HG03060 (cell line): ENCODE measurements around the gene YTHDF2.
"Not testable (repeated sequence)": the region's sequence is repeated elsewhere in the genome, so short reads cannot be mapped to it uniquely, and the experiment has no call there.

Source experiments
- ATAC-seq: cut with Tn5 transposase; IDR thresholded peaks from one replicate; pipeline ENCODE4 v1.9.1; 2021; ENCODE audit warnings: low read depth, moderate number of reproducible peaks; ENCODE audit not compliant: unreplicated experiment

The YTHDF2 gene

DNA sequence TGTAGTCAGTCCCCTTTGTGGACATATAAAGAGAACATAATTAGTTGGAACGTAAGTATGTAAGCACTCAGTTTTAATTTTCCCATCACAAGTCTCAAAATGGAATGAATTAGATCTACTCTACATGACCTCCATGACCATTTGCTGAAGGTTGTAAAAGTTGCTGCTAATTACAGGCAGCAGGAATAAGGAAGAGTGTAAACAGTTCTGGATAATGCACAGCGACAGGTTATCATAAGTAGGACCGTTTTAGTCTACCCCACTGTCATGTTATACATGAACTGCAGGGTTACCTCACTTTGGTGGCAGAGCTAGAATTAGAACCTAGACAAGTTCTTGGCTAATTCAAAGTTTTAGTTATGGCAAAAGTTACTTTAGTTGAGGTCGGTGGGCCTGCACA lies 21.7 kb downstream of the YTHDF2 start:
- no peak for ATAC-seq

- no peak for ATAC-seq
These were observed 22.5 kb downstream of the YTHDF2 start for GRCh38 chr1:28759257-28759656.

GRCh38 chr1:28761189-28761588 lies 24.4 kb downstream of the YTHDF2 start:
- ATAC-seq, result no peak

GRCh38 chr1:28766532-28767183 lies 29.9 kb downstream of the YTHDF2 start:
- no peak for ATAC-seq

GRCh38 chr1:28770601-28771165 lies 33.9 kb downstream of the YTHDF2 start:
- ATAC-seq, result no peak

GRCh38 chr1:28771921-28772320 lies 35.2 kb downstream of the YTHDF2 start:
- ATAC-seq, result not testable (repeated sequence)

- ATAC-seq, result no peak
These were observed 36.4 kb downstream of the YTHDF2 start for GRCh38 chr1:28773105-28773504.

GRCh38 chr1:28775121-28775942 lies 38.6 kb downstream of the YTHDF2 start:
- ATAC-seq, result no peak

- ATAC-seq, result no peak
These were observed 39.6 kb downstream of the YTHDF2 start for GRCh38 chr1:28776341-28776740.

DNA sequence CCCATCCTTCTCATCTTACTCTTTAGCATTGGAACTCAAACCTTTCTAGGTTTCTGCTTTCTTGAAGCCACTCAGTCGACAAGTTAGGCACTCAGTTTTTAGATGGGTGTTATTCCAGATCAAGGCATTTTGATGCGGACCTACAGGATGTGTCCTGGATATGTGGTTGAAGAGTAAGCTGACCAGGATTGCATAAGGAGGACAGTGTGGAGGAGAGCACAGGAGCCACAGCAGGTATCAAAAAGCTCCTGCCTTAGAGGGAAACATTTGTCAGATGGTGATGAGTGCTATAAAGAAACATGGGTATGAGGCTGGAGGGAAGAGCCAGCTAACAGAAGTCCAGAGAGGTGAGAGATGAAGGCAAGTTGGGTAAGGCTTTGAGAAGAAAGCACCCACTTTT lies 41.3 kb downstream of the YTHDF2 start:
- no peak for ATAC-seq

DNA sequence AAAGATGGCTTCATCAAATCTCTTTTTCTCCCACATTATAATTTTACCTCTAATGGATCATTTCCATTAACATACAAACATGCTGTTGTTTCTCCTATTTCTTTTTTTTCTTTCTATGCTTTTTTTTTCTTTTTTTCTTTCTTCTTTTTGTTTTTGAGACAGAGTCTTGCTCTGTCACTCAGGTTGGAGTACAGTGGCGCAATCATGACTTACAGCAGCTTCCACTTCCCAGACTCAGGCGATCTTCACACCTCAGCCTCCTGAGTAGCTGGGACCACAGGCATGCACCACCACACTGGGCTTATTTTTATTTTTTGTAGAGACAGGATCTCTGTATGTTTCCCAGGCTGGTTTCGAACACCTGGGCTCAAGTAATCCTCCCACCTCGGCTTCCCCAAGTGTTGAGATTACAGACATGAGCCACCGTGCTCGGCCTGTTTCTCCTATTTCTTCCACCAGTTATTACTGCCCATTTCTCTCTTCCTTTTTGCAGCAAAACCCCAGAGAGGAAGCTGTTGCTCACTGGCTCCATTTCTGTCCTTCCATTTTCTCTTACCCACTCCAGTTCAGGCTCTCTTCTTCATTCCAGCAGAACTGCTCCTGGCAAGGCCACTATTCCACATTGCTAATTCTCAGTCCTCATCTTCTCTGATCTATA lies 43.1 kb downstream of the YTHDF2 start:
- no peak for ATAC-seq

- no peak for ATAC-seq
These were observed 44.6 kb downstream of the YTHDF2 start for GRCh38 chr1:28781305-28781704.

DNA sequence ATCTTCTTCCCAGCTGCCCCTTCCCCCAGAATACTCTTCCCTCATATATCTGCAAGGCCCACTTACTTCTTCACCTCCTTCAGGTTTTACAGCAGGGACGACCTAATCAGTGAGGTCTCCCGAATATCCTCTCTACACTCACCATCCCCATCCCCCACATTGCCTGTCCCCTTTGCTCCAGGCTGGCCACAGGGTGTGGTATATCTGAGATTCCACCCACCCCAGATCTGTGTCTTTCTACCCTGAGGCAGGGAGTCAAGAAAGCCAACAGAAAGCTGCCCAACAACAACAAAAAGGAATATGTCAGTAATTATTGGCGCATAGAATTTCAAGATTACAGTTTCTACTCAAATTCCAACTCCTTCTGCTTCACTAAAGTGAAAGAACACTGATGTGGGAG lies 45.3 kb downstream of the YTHDF2 start:
- ATAC-seq, result no peak

DNA sequence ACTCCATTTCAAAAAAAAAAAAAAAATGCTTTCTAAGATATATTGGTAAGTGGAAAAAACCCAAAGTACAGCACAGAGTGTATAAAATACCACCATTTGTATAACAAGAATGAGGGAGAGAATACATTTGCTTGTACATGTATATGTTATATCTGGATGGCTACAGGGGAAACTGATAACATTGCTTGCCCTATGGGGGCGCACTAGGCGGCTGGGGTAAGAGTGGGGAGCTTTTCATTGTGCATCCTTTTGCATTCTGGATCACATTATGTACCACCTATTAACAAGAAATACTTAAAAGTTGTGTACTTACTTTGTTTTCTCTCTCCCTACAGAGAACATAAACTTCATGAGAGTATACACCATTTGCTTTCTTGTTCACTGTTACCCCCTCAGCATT lies 46.6 kb downstream of the YTHDF2 start:
- no peak for ATAC-seq

DNA sequence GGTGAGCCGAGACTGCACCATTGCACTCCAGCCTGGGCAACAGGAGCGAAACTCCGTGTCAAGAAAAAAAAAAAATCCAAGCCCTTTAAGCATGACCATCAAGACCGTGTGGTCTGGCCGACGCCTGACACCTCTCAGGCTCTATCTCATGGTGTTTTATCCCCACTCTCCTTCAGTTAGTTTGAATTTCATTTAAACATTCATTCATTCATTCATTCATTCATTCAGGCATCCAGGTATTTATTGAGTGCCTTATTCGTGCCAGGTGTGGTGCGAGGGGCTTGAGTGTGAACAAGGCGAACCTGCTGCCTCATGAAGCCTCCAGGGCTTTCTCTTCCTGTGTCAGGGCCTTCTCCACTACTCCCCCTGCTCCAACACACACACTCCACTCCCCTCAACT lies 52.7 kb downstream of the YTHDF2 start:
- no peak for ATAC-seq

GRCh38 chr1:28789816-28790215 lies 53.1 kb downstream of the YTHDF2 start:
- ATAC-seq, result no peak

- ATAC-seq, result no peak
These were observed 53.8 kb downstream of the YTHDF2 start for GRCh38 chr1:28790377-28791035.

DNA sequence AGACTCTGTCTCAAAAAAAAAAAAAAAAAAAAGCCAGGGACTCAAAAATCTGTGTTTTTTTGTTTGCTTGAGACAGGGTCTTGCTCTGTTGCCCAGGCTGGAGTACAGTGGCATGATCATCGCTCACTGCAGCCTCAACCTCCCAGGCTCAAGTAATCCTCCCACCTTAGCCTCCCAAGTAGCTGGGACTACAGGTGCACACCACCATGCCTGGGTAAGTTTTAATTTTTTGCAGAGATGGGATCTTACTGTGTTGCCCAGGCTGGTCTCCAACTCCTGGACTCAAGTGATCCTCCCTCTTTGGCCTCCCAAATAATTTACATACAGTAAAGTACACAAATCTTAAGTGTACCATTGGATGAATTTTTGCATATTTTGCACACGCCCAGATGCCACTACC lies 55.2 kb downstream of the YTHDF2 start:
- ATAC-seq, result not testable (repeated sequence)

- ATAC-seq, result no peak
These were observed 55.9 kb downstream of the YTHDF2 start for GRCh38 chr1:28792644-28793121.

GRCh38 chr1:28794582-28794981 lies 57.8 kb downstream of the YTHDF2 start:
- not testable (repeated sequence) for ATAC-seq
